Left lung (tissue), 10 donors: ENCODE measurements around the gene SYCP2L. TPM values are rescaled to one million over a fixed set of nuclear protein-coding genes. Genes with fewer than 3 reads are reported as not detected.
"Not testable (repeated sequence)": the region's sequence is repeated elsewhere in the genome, so short reads cannot be mapped to it uniquely, and the experiment has no call there.

Experiments
- ATAC-seq: fragments of 200-7000 bp; cut with Tn5 transposase; one replicate; pipeline ENCODE4 v1.9.1; 2020; ENCODE audit warnings: moderate library complexity
- DNase-seq, 4 donors: peaks; one replicate each; pipeline ENCODE4 v3.0.0-alpha.2; 2013 to 2020
- H3K27ac ChIP-seq, 2 donors: fragments of 200-600 bp; sonication (generic) in 1 of 2; one replicate each; pipeline versions ENCODE4 v1.5.0 to v1.8.0; 2020 to 2021
- H3K27me3 ChIP-seq, 2 donors: fragments of 200-600 bp; sonication (generic) in 1 of 2; one replicate each; pipeline versions ENCODE4 v1.5.0 to v1.8.0; 2020 to 2021
- H3K36me3 ChIP-seq, 2 donors: fragments of 200-600 bp; sonication (generic) in 1 of 2; one replicate each; pipeline versions ENCODE4 v1.5.0 to v1.8.0; 2020 to 2021
- H3K4me1 ChIP-seq, 2 donors: fragments of 200-600 bp; one replicate each; pipeline ENCODE4 v1.8.0; 2021
- H3K4me3 ChIP-seq, 2 donors: fragments of 200-600 bp; sonication (generic) in 1 of 2; one replicate each; pipeline versions ENCODE4 v1.5.0 to v1.8.0; 2020 to 2021; ENCODE audit warnings: mild to moderate bottlenecking in 1 of 2
- H3K9me3 ChIP-seq, 2 donors: fragments of 200-600 bp; sonication (generic) in 1 of 2; one replicate each; pipeline versions ENCODE4 v1.5.0 to v1.8.0; 2020 to 2021
- intact Hi-C, 2 donors: fragments of 100-400 bp; cut with DNase I; formaldehyde crosslinking; loops; one replicate each; pipeline versions ENCODE4 v1.11.2 to v1.14.2; 2022
- polyA plus RNA-seq, 6 donors: library from polyadenylated mRNA; unstranded; fragments of 120-200 nt; gene quantifications; one replicate each; pipeline ENCODE4 v1.2.1, GENCODE V29; 2013; ENCODE audit not compliant: insufficient read length in 6 of 6
- total RNA-seq, 2 donors: library from RNA; stranded (reverse); fragmentation: NEBNext Ultra II Directional; extraction: Animal tissue kit (Norgen Biotek cat#: 25700); gene quantifications; one replicate each; pipeline ENCODE4 v1.2.1, GENCODE V29; 2021
- TF ChIP-seq, protein P1 (sequence below), 2 donors: fragments of 200-600 bp; sonication (generic) in 1 of 2; IDR thresholded peaks; one replicate each; pipeline versions ENCODE4 v1.5.0 to v1.8.0; 2021; ENCODE audit warnings: antibody characterized with exemption in 2 of 2
- donor health status: DM: no; HTN: yes; CAD: no.
- donor health status: DM: no; HTN: no; CAD: no.

SYCP2L gene
- total and polyA plus RNA-seq, 8 donors, result 0.41 to 5.8 (median 4.4) TPM

DNA sequence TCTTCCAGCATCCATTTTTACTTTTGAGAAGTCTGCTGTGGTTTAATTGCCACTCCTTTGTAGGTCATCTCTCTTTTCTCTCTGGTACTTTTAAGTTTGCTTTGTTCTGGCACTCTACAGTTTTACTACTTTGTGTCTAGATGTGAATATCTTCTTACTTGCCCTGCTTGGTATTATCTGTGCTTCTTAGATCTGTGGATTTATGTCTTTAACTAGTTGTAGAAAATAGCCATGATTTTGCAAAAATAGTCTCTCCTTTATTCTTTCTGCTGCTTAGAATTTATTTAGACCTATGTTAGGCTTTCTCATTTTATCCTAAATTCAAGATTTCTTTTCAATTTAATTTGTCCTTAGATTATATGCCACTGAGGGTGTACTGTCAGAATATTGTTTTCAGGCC lies 43.3 kb upstream of the SYCP2L start:
- Histone ChIP-seq H3K27ac (no peak overlapping the region), H3K27me3 (no peaks in the 10 kb centered on the region), H3K4me1 (peaks cover 0 to 6% of the 10 kb centered on the region in 2 donors), H3K36me3 (no peaks in the 10 kb centered on the region), H3K4me3 (no peak overlapping the region), H3K9me3 (no peaks in the 10 kb centered on the region)
- intact Hi-C loops, result no loop called here
- ATAC-seq (no peak), DNase-seq (no peak)
- TF ChIP-seq, protein P1, sequence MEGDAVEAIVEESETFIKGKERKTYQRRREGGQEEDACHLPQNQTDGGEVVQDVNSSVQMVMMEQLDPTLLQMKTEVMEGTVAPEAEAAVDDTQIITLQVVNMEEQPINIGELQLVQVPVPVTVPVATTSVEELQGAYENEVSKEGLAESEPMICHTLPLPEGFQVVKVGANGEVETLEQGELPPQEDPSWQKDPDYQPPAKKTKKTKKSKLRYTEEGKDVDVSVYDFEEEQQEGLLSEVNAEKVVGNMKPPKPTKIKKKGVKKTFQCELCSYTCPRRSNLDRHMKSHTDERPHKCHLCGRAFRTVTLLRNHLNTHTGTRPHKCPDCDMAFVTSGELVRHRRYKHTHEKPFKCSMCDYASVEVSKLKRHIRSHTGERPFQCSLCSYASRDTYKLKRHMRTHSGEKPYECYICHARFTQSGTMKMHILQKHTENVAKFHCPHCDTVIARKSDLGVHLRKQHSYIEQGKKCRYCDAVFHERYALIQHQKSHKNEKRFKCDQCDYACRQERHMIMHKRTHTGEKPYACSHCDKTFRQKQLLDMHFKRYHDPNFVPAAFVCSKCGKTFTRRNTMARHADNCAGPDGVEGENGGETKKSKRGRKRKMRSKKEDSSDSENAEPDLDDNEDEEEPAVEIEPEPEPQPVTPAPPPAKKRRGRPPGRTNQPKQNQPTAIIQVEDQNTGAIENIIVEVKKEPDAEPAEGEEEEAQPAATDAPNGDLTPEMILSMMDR (IDR thresholded peaks at IDR 0.05), result no peak

DNA sequence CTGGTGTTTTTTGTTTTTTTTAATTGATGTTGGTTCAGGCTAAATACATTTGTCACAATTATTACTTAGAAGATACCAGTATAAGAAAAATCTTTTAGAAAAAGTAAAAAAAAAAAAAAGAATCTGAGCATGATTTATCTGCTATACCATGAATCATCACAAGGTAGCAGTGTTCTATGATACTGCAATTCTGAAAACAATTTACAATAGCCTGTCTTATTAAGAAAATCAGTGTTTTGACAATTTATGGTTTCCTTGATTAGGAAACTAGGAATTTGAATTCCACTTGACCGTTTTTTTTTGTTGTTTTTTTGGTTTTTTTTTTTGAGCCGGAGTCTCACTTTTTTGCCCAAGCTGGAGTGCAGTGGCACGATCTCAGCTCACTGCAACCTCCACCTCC lies 39.2 kb upstream of the SYCP2L start:
- H3K27ac ChIP-seq, result no peak overlapping the region
- no peaks in the 10 kb centered on the region for H3K27me3 ChIP-seq
- H3K9me3 ChIP-seq, result no peaks in the 10 kb centered on the region
- H3K36me3 ChIP-seq, result no peaks in the 10 kb centered on the region
- no peak for DNase-seq
- TF ChIP-seq, protein P1 (IDR thresholded peaks at IDR 0.05), result no peak
- intact Hi-C loops, result no loop called here
- H3K4me3 ChIP-seq, result no peak overlapping the region
- ATAC-seq, result no peak
- H3K4me1 ChIP-seq, result no peaks in the 10 kb centered on the region

DNA sequence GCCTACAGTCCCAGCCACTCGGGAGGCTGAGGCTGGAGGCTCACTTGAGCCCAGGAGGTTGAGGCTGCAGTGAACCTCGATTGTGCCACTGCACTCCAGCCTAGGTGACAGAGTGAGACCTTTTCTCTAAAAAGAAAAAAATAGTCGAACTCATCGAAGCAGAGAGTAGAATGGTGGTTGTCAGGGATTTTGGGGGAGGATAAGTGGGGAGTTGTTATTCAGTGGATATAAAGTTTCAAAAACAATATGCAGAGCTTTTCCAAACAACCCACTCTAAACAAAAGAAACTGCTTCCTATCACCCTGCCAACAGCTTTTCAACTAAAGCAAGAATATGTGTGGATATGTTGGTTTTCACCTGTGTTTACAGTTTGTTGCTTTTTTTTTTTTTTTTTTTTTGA lies 37.0 kb upstream of the SYCP2L start:
- TF ChIP-seq, protein P1 (IDR thresholded peaks at IDR 0.05), result no peak
- intact Hi-C loops, result no loop called here
- H3K4me1 ChIP-seq, result no peaks in the 10 kb centered on the region
- H3K9me3 ChIP-seq, result peaks cover 0 to 11% of the 10 kb centered on the region in 2 donors
- H3K4me3 ChIP-seq, result no peak overlapping the region
- no peak for DNase-seq
- H3K27me3 ChIP-seq, result no peaks in the 10 kb centered on the region
- no peak for ATAC-seq
- no peaks in the 10 kb centered on the region for H3K36me3 ChIP-seq
- H3K27ac ChIP-seq, result no peak overlapping the region

DNA sequence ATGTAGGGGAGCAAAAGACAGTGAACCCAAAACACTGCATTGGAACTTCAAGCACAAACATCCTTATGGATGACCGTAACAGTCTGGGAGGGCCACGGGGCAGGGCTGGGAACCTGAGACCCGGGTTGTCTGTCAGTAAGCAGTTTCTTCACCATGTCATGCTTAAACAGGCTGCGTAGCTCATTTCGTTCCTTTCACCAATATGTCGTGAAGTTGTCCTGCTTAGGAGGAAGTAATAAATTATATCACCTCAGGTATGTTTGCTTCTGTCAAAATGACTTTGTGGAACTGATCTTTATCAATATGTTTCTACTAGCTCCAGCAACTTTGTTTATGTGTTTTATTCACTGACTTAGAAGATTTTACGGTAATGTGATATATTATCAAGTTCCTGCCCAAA lies 36.1 kb upstream of the SYCP2L start:
- intact Hi-C loops, result no loop called here
- H3K27ac ChIP-seq, result no peak overlapping the region
- H3K4me3 ChIP-seq, result no peak overlapping the region

DNA sequence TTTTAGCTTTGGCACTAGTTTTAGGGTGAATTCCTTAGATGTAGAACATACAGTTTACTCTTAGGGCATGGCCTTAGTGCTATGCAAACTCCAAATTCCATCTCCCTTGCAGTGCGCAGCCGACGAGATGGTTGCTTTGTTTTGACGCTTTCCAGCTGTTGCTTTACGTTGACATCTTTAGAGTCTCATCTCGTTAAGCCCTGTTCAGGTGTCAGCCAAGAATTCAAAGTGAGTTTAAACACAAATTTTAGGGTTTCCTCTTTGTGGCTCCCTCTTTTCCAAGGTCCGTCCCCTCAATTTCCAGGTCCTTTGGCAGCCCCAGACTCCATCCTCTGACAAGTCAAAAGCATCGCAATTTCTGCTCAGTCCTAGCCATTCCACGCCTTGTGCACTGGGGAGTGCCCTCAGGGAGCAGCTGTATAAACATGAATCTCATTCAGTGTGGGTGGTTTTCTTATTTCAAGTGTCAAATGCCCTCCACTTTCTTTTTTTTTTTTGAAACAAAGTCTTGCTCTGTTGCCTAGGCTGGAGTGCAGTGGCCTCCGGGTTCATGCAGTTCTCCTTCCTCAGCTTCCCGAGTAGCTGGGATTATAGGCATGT lies 34.4 kb upstream of the SYCP2L start:
- no peak for DNase-seq

More for the DNA sequence above, 36.1 kb upstream of the SYCP2L start:
- Histone ChIP-seq H3K27me3 (no peaks in the 10 kb centered on the region), H3K9me3 (peaks cover 0 to 11% of the 10 kb centered on the region in 2 donors), H3K36me3 (no peaks in the 10 kb centered on the region), H3K4me1 (no peaks in the 10 kb centered on the region)
- ATAC-seq (no peak), DNase-seq (no peak)
- TF ChIP-seq, protein P1 (IDR thresholded peaks at IDR 0.05), result no peak

DNA sequence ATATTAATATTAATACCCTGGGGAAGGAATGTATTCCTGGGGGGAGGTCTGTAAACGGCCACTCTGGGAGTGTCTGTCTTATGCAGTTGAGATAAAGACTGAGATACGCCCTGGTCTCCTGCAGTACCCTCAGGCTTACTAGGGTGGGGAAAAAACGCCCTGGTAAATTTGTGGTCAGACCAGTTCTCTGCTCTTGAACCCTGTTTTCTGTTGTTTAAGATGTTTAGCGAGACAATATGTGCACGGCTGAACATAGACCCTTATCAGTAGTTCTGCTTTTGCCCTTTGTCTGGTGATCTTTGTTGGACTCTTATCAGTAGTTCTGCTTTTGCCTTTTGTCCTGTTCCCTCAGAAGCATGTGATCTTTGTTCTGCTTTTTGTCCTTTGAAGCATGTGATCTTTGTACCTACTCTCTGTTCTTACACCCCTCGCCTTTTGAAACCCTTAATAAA lies 33.0 kb upstream of the SYCP2L start:
- H3K4me1 ChIP-seq, H3K27me3 ChIP-seq, ATAC-seq, H3K4me3 ChIP-seq, H3K27ac ChIP-seq, DNase-seq, intact Hi-C loops, H3K36me3 ChIP-seq: not testable (repeated sequence)
- H3K9me3 ChIP-seq, result peaks cover 0 to 11% of the 10 kb centered on the region in 2 donors

More for the DNA sequence above, 34.4 kb upstream of the SYCP2L start:
- H3K27ac ChIP-seq, result no peak overlapping the region
- no peak for ATAC-seq
- no peaks in the 10 kb centered on the region for H3K4me1 ChIP-seq
- no peak overlapping the region for H3K4me3 ChIP-seq
- H3K36me3 ChIP-seq, result no peaks in the 10 kb centered on the region
- no peaks in the 10 kb centered on the region for H3K27me3 ChIP-seq
- H3K9me3 ChIP-seq, result peaks cover 0 to 11% of the 10 kb centered on the region in 2 donors
- intact Hi-C loops, result no loop called here
- TF ChIP-seq, protein P1 (IDR thresholded peaks at IDR 0.05), result no peak
